GM21528 (cell line): Measurements from ENCODE around the gene PKDCC.

Experiments used
- ATAC-seq: cut with Tn5 transposase; IDR thresholded peaks from one replicate; pipeline ENCODE4 v1.9.1; 2021; ENCODE audit warnings: mild to moderate bottlenecking, moderate library complexity; ENCODE audit not compliant: unreplicated experiment, low FRiP score

The PKDCC gene

GRCh38 chr2:42048299-42049220 lies 739 bp downstream of the PKDCC start:
- ATAC-seq, result peak; percentile 14

DNA sequence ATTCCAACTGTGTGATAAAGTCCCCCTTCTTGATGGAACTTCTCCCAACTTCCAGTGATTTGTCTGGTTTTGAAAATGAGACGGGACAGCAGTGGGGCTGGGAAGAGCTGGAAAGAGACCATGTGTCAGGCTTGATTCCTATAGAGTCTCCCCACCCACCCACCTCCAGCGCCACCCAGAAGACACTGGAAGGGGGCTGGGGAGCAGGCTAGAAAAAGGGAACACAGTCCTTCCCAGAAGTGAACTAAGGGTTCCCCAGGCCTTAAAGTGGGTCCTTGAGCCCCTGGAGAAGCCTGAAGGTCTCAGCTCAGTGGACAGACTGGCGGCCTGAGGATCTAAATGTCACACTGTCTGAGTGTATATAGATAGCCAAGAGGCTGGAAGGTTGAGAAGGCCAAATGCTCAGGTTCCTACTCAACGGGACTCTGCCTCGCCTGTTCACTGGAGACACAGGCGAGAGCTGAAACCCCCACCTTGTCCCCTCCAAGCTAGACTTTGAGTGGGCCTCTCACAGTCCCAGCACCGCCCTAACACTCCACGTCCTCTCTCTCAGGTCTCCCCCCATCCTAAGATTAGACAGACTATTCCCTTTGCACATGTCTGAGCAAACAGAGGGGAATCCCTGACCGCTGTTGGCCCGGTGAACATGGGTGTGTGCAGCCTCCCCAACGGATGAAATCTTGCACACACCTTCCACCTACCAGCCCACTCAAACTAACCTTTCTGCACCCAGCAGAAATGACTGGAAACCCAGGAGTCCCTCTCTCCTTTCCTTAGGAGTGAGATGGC lies 1.6 kb downstream of the PKDCC start:
- no peak for ATAC-seq

DNA sequence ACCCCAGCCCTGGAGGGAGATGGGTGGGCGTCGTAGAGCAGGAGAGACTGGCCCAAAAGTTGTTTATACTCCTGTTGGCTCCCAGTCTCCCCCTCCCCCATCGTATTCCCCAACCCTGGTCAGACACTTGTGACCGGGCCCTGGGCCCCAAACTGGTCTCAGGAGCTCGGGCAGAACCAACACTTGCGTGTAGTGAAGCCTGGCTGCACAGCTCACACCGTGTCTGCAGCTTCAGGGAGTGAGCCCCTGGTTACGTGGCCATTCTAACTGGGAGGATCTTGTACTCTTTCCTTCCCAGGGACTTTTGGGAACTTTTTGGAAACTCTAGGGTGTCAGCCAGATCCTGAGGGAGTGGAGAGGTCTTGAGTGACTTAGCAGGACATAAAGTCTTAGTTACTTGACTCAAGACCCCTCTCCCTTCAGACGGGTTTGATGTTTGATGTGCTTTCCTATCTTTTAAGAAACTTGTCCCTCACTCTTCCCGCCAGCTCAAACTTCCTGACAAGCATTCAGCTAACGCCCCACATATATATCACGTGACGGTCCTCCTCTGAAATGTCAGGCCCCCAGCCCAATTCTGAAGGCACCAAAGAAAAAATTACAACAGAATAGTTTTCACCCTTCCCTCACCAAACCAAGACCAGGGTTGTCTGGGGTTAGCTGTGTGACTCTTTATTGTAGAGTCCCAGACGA lies 2.3 kb downstream of the PKDCC start:
- no peak for ATAC-seq

GRCh38 chr2:42050703-42051542 lies 3.1 kb downstream of the PKDCC start:
- ATAC-seq, result no peak

DNA sequence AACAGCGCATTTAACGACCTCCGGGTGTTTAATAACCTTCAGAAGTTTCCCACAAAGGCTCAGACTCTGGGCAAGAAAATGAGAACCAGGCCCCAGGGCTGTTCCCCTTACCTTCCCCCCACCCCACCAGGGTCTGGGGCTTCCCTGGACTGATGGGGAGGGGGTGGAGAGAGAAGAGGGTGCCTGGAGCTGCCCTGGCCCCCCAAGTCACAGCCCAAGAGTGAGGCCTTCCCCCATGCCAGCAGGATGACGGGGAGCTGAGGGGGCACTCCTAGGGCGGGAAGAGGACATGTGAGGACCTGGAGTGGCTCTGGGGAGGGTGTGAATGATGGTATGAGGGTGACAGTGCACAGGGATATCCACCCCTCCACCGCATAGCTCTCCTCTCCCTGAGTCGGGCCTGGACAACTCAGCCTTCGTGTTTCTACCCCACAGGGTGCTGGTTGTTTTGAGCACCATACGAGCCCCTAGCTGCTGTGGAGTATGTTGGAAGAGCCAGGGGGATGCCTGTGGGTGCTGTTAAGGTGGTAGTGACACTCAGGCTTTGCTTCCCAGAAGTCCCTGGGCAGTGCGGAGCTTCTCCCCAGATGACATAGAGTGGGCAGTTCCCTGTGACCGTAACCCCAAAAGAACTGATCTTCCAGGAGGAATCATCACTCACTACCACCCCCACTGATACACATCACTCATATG lies 3.9 kb downstream of the PKDCC start:
- ATAC-seq, result no peak

- no peak for ATAC-seq
These were observed 5.1 kb downstream of the PKDCC start for GRCh38 chr2:42052702-42053481.

- ATAC-seq, result no peak
These were observed 5.6 kb downstream of the PKDCC start for GRCh38 chr2:42053482-42053790.

- no peak for ATAC-seq
These were observed 6.2 kb downstream of the PKDCC start for GRCh38 chr2:42053791-42054701.

DNA sequence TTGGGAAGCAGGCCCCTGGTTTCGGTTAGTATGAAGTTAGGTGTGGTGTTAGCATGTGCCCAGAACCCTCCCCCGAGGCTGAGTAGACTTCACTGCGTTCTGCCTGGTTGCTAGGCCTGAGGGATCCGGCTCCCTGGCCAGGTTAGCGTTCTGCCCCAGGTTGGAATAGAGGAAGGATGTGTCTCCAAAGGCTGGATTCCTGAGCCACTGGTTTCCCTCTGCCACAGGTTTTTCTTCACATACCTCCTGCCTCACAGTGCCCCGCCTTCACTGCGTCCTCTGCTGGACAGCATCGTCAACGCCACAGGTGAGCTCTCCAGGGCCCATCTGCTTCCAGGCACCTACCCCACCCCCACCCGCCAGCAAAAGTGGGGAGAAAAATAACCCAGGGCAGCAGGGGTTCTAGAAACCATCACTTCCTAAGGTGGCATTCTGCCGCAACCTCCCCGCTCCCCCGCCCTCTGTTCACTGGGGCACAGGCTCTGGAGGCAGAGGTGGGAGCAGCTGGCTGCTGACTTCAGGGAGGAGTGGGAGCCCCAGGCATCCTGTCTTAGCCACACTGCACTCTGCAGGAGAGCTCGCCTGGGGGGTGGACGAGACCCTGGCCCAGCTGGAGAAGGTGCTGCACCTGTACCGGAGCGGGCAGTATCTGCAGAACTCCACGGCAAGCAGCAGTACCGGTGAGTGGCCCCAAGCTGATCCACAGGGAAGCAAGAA lies 7.1 kb downstream of the PKDCC start:
- ATAC-seq, result no peak

GRCh38 chr2:42055573-42056514 lies 8.0 kb downstream of the PKDCC start:
- ATAC-seq, result no peak

DNA sequence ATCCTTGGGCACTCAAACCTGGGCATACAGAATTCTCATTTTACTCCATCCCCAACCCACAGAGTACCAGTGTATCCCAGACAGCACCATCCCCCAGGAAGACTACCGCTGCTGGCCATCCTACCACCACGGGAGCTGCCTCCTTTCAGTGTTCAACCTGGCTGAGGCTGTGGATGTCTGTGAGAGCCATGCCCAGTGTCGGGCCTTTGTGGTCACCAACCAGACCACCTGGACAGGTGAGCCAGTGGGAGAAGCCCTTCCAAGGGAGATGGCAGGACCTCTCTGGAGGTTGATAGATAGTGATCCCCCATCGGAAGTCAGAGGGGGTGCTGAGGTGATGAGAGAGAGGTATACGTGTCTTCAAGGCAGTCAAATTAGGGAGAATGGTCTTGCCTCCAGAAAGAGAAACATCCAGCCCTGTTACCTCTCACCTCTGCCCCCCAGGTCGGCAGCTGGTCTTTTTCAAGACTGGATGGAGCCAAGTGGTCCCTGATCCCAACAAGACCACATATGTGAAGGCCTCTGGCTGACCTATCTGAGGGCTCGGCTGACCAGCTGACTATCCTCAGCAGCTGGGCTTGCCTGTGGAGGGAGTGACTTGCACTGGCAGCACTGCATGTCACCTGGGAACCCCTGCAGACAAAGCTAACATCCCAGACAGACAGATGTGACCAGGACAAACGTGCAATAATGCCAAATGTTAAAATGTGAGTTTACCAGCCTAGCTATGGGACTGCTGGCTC lies 9.5 kb downstream of the PKDCC start:
- ATAC-seq, result no peak

DNA sequence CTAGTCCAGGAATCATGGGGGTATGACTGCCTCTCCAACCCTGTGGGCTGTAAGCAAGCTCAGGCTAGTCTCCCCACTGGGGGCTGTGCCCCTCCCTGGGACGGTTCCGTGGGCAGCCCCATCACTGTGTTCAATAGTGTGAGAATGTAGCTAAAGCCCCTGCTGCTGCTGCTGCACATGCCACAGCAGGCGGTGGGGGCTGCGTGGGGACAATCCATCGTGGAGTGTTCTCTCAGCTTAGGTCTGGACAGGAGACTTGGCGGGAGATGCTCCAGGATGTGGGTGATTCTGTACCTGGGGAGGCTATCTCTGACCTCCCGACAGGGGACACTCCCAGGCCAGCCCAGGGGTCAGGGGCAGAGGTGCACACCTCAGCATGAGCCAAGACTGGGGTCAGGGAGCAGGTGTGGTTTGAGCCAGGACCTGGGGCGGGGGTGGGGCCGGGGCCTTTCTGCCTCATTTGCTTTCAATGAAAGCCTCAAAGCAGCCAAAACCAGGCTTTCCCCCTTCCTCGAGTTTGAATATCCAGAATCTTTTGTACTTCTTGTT lies 10.2 kb downstream of the PKDCC start:
- ATAC-seq, result no peak

- no peak for ATAC-seq
These were observed 11.6 kb downstream of the PKDCC start for GRCh38 chr2:42059261-42059898.

DNA sequence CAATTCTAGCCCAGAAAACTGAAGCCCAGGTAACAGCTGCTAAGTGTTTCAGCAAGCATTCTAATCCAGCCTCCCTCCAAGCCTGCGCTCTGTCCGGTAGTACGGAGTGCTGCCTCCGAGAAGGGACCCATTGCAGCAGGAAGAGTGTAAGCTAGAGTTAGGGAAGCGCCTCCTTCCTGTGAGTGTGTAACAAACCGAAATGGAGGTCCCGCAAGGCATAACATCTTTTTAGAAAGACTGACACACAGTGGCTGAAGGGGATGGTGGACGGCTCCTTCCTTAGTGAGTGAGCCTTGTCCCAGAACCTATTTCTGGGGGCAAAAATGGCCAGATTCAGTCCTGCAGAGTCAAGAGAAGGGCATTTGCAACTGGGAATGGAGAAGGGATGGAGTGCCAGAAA lies 12.2 kb downstream of the PKDCC start:
- no peak for ATAC-seq
